ENCODE measurements around the gene RFT1. TPM values are rescaled to one million over a fixed set of nuclear protein-coding genes. Genes with fewer than 3 reads are reported as not detected.

The RFT1 gene
- total RNA-seq, 2 donors from 2014 or later = 29.3 to 35.2 TPM

GRCh38 chr3:53079791-53080555 lies 50.3 kb downstream of the RFT1 start:
- H3K4me3 ChIP-seq (ENCODE audit: low read length) = no peak overlapping the region
- no peak for DNase-seq
- no peaks in the 10 kb centered on the region for H3K36me3 ChIP-seq (ENCODE audit: control insufficient read depth, insufficient read depth, low read length)
- TF ChIP-seq, protein P1, sequence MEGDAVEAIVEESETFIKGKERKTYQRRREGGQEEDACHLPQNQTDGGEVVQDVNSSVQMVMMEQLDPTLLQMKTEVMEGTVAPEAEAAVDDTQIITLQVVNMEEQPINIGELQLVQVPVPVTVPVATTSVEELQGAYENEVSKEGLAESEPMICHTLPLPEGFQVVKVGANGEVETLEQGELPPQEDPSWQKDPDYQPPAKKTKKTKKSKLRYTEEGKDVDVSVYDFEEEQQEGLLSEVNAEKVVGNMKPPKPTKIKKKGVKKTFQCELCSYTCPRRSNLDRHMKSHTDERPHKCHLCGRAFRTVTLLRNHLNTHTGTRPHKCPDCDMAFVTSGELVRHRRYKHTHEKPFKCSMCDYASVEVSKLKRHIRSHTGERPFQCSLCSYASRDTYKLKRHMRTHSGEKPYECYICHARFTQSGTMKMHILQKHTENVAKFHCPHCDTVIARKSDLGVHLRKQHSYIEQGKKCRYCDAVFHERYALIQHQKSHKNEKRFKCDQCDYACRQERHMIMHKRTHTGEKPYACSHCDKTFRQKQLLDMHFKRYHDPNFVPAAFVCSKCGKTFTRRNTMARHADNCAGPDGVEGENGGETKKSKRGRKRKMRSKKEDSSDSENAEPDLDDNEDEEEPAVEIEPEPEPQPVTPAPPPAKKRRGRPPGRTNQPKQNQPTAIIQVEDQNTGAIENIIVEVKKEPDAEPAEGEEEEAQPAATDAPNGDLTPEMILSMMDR (conservative IDR thresholded peaks at IDR 0.05) = no peak
- no peak overlapping the region for H3K27ac Mint-ChIP-seq
- H3K27ac ChIP-seq (ENCODE audit: low read depth, low read length) = no peak overlapping the region
- no peaks in the 10 kb centered on the region for H3K27me3 ChIP-seq (ENCODE audit: control insufficient read depth, insufficient read depth, low read length, poor library complexity, severe bottlenecking)
- no peak overlapping the region for H3K4me3 Mint-ChIP-seq
- no peaks in the 10 kb centered on the region for H3K9me3 ChIP-seq (ENCODE audit: control insufficient read depth, low read length)
- no peak overlapping the region for H3K9ac ChIP-seq (ENCODE audit: extremely low read depth, low read length, poor library complexity, severe bottlenecking)
- 83 to 91% methylated on average over 4 to 12 of the region's 12 CpGs for WGBS, 2 experiments (ENCODE audit: insufficient coverage in 1 of 2, insufficient read length in 1 of 2)
- H3K4me1 Mint-ChIP-seq = peaks cover 3% of the 10 kb centered on the region
- no peaks in the 10 kb centered on the region for H3K9me3 Mint-ChIP-seq
- no peaks in the 10 kb centered on the region for H3K36me3 Mint-ChIP-seq (ENCODE audit: low read depth)
- H3K4me1 ChIP-seq (ENCODE audit: control insufficient read depth, insufficient read depth, low read length) = no peaks in the 10 kb centered on the region
- no peaks in the 10 kb centered on the region for H3K27me3 Mint-ChIP-seq (ENCODE audit: insufficient read depth)

GRCh38 chr3:53079147-53079546 lies 51.1 kb downstream of the RFT1 start:
- TF ChIP-seq, protein P1 (conservative IDR thresholded peaks at IDR 0.05) = no peak
- Histone ChIP-seq H3K4me3 (ENCODE audit: low read length) (no peak overlapping the region), H3K27me3 (ENCODE audit: control insufficient read depth, insufficient read depth, low read length, poor library complexity, severe bottlenecking) (no peaks in the 10 kb centered on the region), H3K4me1 (ENCODE audit: control insufficient read depth, insufficient read depth, low read length) (no peaks in the 10 kb centered on the region), H3K27ac (ENCODE audit: low read depth, low read length) (no peak overlapping the region), H3K9me3 (ENCODE audit: control insufficient read depth, low read length) (no peaks in the 10 kb centered on the region), H3K36me3 (ENCODE audit: control insufficient read depth, insufficient read depth, low read length) (no peaks in the 10 kb centered on the region), H3K9ac (ENCODE audit: extremely low read depth, low read length, poor library complexity, severe bottlenecking) (no peak overlapping the region)
- no peaks in the 10 kb centered on the region for H3K27me3 Mint-ChIP-seq (ENCODE audit: insufficient read depth)
- no peaks in the 10 kb centered on the region for H3K9me3 Mint-ChIP-seq
- peak; percentile 30 for DNase-seq
- no peak overlapping the region for H3K4me3 Mint-ChIP-seq
- no peaks in the 10 kb centered on the region for H3K36me3 Mint-ChIP-seq (ENCODE audit: low read depth)
- H3K4me1 Mint-ChIP-seq = no peaks in the 10 kb centered on the region
- 90 to 98% methylated on average over 4 to 6 of the region's 6 CpGs for WGBS, 2 experiments (ENCODE audit: insufficient coverage in 1 of 2, insufficient read length in 1 of 2)
- no peak overlapping the region for H3K27ac Mint-ChIP-seq

DNA sequence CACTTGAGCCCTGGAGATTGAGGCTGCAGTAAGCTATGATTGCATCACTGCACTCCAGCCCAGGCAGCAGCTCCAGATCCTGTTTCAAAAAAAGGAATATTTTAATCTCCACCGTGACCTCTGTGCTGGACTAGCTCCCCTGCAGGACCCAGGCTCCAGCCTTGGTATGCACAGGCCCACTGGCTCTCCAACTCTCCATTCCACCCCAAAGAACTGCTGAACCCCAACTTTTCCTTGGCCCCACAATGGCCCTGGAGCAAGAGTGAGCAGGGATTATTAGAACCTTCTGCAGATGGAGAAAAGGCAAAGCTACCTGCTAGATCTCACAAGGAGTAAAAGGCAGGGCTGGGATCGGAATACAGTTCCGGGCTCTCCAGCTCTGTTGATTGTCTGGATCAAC lies 51.6 kb downstream of the RFT1 start:
- H3K4me1 ChIP-seq (ENCODE audit: control insufficient read depth, insufficient read depth, low read length) = no peaks in the 10 kb centered on the region

More for the DNA sequence above, 51.6 kb downstream of the RFT1 start:
- 96% methylated on average over 2 to 3 of the region's 3 CpGs for WGBS, 2 experiments (ENCODE audit: insufficient coverage in 1 of 2, insufficient read length in 1 of 2)
- no peak overlapping the region for H3K4me3 ChIP-seq (ENCODE audit: low read length)
- Mint-ChIP-seq H3K27me3 (ENCODE audit: insufficient read depth) (no peaks in the 10 kb centered on the region), H3K27ac (no peak overlapping the region), H3K36me3 (ENCODE audit: low read depth) (no peaks in the 10 kb centered on the region), H3K4me1 (no peaks in the 10 kb centered on the region), H3K9me3 (no peaks in the 10 kb centered on the region), H3K4me3 (no peak overlapping the region)
- DNase-seq = no peak
- no peak overlapping the region for H3K27ac ChIP-seq (ENCODE audit: low read depth, low read length)
- no peaks in the 10 kb centered on the region for H3K36me3 ChIP-seq (ENCODE audit: control insufficient read depth, insufficient read depth, low read length)
- H3K9me3 ChIP-seq (ENCODE audit: control insufficient read depth, low read length) = no peaks in the 10 kb centered on the region
- H3K27me3 ChIP-seq (ENCODE audit: control insufficient read depth, insufficient read depth, low read length, poor library complexity, severe bottlenecking) = no peaks in the 10 kb centered on the region
- TF ChIP-seq, protein P1 (conservative IDR thresholded peaks at IDR 0.05) = no peak
- H3K9ac ChIP-seq (ENCODE audit: extremely low read depth, low read length, poor library complexity, severe bottlenecking) = no peak overlapping the region
